H1 (cell line): Measurements from ENCODE around the gene CDKN2A. TPM values are rescaled to one million over a fixed set of nuclear protein-coding genes. Genes with fewer than 3 reads are reported as not detected.

Source experiments
- CHD1 ChIP-seq: IDR thresholded peaks from 2 replicates; pipeline ENCODE4 v1.6.1; 2012; ENCODE audit warnings: low read depth, low read length, improper control_type of control experiment
- CHD7 ChIP-seq: fragments of 300-600 bp; sonication (generic); IDR thresholded peaks from 2 replicates; pipeline ENCODE4 v1.7.1; 2012; ENCODE audit warnings: low read length, moderate library complexity, mild to moderate bottlenecking, inconsistent platforms; ENCODE audit not compliant: insufficient replicate concordance
- CREB1 ChIP-seq: IDR thresholded peaks from 2 replicates; pipeline ENCODE4 v1.6.1; 2012; ENCODE audit warnings: inconsistent platforms
- GABPA ChIP-seq: IDR thresholded peaks from 2 replicates; pipeline ENCODE4 v1.6.1; 2011; ENCODE audit warnings: mild to moderate bottlenecking, low read length, moderate library complexity, borderline replicate concordance; ENCODE audit not compliant: insufficient read depth
- HDAC2 ChIP-seq, 2 experiments: fragments of 300-600 bp in 1 of 2; sonication (generic) in 1 of 2; IDR thresholded peaks; 2 replicates each; pipeline ENCODE4 v1.6.1; 2011 to 2012; ENCODE audit warnings: low read depth in 2 of 2, low read length in 2 of 2, mild to moderate bottlenecking in 2 of 2, moderate library complexity in 2 of 2, borderline replicate concordance in 1 of 2, inconsistent platforms in 1 of 2
- KDM4A ChIP-seq: IDR thresholded peaks from one replicate; pipeline ENCODE4 v1.7.1; 2012; ENCODE audit warnings: low read depth, mild to moderate bottlenecking, moderate library complexity, low read length, inconsistent platforms; ENCODE audit not compliant: severe bottlenecking
- MAFK ChIP-seq: IDR thresholded peaks from 2 replicates; pipeline ENCODE4 v1.6.1; 2012; ENCODE audit warnings: low read depth, mild to moderate bottlenecking, improper control_type of control experiment, low read length
- RAD21 ChIP-seq, 2 experiments: IDR thresholded peaks in 1 of 2; conservative IDR thresholded peaks in 1 of 2; 2 replicates each; pipeline ENCODE4 v1.6.1; 2011; ENCODE audit warnings: low read depth in 2 of 2, low read length in 2 of 2, improper control_type of control experiment in 1 of 2, inconsistent platforms in 1 of 2, mild to moderate bottlenecking in 1 of 2, moderate library complexity in 1 of 2
- TAF7 ChIP-seq: optimal IDR thresholded peaks from 2 replicates; pipeline ENCODE3; 2011; ENCODE audit warnings: low read depth, mild to moderate bottlenecking, inconsistent platforms, low read length, moderate library complexity, borderline replicate concordance
- polyA plus RNA-seq, 7 experiments: library from polyadenylated mRNA; depleted of rRNA in 3 of 7; stranded (reverse) in 5 of 7; unstranded in 2 of 7; fragments of >200 nt in 5 of 7; fragments of 200-250 nt in 2 of 7; gene quantifications; 1 replicate in 5 of 7; 2 replicates in 1 of 7; 4 replicates in 1 of 7; pipeline versions ENCODE4 v1.2.1 to v1.2.3, GENCODE V29; 2011 to 2013; ENCODE audit warnings: missing spikeins in 2 of 7, mixed read lengths in 2 of 7
- total RNA-seq: library from RNA; stranded (reverse); fragmentation: NEBNext Ultra II Directional; extraction: Animal tissue kit (Norgen Biotek cat#: 25700); gene quantifications from 2 replicates; pipeline ENCODE4 v1.2.1, GENCODE V29; 2021

The CDKN2A gene
- total and polyA plus RNA-seq, 2 of the 8 experiments (the other 6 are each of a cell fraction or from before 2014, with no cell fraction given), result 0.51 to 0.73 TPM

- TF ChIP-seq CHD7, result no peak
- no peak for TF ChIP-seq RAD21 (IDR thresholded peaks at IDR 0.05 in 1 of 2, conservative IDR thresholded peaks at IDR 0.05 in 1 of 2; ENCODE audit: low read depth in 2 of 2, low read length in 2 of 2)
- no peak for TF ChIP-seq CREB1
- peak; percentile 48 for TF ChIP-seq KDM4A
- no peak for TF ChIP-seq TAF7
- 0 out of 4 replicates have a peak, but pooled peaks of 1 of the 2 experiments have one; percentile 27 for TF ChIP-seq HDAC2 (IDR thresholded peaks at IDR 0.05; ENCODE audit: borderline replicate concordance in 1 of 2, low read depth in 2 of 2, low read length in 2 of 2)
- TF ChIP-seq MAFK, result no peak
- TF ChIP-seq CHD1, result no peak
- no peak for TF ChIP-seq GABPA
These were observed 4.6 kb downstream of the CDKN2A start (continued) for GRCh38 chr9:21989440-21990189.
